Measurements from ENCODE around the gene OR52I2. TPM values are rescaled to one million over a fixed set of nuclear protein-coding genes. Genes with fewer than 3 reads are reported as not detected.

The OR52I2 gene
- total RNA-seq, 1 donor from 2014 or later = not detected

DNA sequence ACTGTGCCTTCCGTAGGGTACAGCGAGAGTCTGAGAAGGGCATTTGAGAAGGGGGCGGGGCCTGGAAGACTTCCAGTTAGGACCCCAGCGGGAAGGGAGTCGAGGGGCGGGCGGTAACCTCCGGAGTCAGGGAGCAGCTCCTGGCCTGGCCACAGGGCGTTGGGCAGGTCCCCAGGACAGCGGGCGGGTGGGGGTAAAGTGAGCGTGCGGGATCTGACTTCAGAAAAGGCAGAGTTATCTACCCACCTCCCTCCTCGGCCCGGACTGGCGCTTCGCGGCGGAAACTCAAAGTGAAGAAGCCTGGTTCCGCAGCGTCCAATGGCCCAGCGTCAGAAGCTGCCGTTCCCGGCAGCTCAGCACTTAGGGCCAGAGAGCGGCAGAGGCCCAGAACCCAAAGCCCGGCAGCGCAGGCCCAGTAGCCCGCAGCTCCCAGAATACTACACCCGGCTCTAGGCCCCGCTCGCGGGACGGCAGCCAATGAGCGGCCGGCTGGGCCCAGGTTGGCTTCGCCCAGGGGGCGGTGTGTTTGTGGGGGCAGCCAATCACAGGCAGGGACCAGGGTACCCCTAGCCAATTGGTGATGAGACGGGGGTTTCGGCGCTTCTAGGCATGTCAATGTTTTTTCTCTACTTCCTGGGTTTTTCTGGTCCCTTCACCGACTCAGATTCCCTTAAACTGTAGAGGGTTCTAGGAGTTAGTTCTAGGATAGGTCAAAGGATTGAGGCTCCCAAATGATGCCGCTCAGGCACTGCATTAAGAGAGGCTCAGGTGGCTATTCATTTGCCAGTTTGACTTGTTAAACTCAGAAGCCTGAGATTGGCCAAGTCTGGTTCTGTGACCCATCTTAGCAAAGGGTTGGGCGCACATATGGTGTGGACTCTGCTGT, 26.5 kb downstream of the OR52I2 start, which contains the start of gene TRIM68:
TSS of gene TRIM68 (minus strand) at position 451 of the 886 bp plus-strand sequence. CDS start 2,727 bp downstream, outside the sequence.
- DNase-seq (ENCODE audit: low read depth in 2 of 2) = peak; percentile 78 to 93

DNA sequence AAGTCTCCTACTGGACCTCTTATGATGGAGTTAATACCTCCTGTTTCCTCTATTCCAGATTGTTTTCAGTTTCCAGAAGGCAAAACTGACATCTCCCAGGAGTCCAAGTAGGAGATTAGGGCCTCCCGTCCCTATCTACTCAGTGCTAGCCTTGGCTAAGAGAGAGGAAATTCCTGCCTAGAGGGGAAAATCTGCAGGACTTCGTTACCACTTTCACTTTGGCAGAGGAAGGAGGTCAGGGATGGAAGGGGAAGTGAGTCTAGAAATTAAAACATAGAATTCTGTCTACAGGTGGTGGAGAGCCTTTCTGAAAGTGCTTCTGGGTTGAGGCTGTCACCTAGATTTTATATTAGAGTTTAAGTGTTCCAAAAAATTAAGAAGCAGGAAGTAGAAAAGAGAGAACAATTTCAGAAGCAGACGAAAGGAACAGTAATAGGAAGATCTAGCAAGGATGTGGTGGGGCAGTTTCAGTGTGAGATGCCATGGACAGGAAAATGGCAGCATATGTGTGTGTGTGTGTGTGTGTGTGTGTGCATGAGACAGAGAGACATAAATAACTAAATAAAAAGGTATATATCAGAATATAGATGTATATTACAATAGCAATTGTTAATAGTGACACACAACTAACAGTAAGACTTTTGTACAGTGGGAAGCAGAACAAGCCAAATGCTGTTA, 28.9 kb downstream of the OR52I2 start:
- no peak for DNase-seq (ENCODE audit: low read depth in 2 of 2)

DNA sequence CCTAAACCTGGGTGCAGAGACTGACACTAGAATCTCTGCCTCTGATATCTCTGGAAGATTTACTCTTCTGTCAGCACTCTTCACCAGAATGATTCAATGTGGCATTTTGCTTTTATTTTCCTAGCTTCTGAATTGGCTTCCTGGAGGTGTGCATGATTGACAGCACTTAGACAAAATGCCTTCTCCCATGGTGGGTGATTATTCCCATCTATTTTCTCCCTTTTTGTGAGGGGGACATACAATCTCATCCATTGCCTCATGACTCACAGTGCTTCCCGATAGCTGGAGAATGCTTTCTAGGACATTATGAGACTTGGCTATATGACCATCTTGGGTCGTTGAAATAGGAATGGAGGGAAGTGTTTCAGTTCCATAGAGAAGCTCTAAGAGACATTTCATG, 30.4 kb downstream of the OR52I2 start:
- DNase-seq (ENCODE audit: low read depth in 2 of 2) = no peak

DNA sequence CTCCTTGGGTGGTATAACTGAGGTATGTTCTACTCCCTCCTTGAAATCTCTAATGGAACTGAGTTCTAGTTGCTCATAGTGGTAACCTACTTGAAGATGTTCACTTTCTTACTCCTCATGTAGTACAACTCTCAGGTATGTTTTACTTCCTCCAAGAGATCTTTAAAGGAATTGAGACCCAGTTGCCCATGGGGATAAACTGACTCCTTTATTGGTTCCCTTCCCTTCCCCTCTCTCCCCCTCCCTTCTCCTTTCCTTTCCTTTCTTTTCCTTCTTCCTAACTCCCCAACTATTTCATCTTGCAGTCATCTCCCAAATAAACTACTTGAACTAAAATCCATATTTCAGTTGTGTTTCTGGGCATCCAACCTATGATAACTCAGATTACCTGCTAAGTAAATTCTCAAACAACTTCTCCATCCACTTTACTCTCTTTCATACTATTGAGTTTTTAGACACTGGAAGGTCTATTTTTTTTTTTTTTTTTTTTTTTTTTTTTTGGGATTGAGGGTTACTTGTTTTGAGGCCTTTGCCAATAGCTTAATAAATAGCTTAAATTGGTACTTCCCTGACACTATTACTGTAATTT, 34.4 kb downstream of the OR52I2 start:
- no peak for DNase-seq (ENCODE audit: low read depth in 2 of 2)

DNA sequence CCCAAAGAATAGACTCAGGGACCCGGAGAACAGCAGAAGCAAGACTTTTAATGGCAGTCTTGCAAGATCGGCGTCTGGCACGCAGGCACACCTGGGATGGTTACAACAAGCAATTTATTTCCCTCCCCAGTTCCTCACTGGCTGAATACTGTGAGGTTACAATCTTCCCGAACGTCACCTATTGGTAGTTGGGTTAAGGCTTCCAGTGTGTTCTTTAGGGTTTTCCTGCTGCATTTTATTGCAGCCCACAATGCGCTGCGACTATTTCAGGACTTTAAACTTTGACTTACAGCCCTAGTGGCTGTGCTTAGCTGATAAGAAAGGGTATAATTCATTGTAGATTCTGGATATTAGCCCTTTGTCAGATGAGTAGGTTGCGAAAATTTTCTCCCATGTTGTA, 38.0 kb downstream of the OR52I2 start:
- DNase-seq (ENCODE audit: low read depth in 2 of 2) = no peak

DNA sequence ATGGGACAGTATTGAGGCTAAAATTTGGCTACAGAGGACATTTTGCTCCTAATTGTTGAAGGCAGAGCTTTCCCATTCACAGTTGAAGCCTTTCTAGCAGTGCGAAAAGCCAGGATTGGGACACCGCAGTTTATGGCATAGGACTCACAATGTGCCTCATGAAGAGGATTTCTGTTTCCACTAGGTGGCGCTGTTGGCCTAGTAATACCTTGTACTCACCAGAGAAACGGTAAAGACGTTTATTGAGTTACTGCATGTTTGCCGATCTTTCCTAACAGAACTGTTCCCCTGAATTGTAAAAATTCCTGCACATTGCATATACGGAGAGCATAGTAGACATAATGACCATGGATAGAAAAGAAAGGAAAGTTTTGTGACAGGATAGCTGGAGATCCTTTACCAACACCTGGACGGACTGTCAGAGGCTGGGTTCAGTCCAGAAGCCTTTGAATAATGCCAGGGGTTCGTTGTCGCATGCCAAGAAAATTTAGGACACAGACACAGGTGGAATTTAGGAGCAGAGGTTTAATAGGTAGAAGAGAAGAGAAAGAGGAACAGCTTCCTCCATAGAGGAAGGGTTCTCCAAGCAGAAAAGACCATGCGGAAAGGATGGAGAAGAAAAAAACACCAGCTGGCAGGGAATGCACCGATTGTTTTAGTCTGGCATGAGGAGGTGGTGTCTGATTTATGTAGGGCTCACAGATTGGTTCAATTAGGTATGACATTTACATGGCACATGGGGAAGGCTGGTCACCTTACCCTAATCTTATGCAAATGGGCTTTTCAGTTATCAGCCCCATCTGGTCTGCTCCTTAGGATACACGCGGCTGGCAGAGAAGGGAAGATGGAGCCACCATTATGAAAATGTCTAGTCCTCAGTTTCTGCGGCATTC, 44.9 kb downstream of the OR52I2 start:
- peak; percentile 36 to 74 for DNase-seq (ENCODE audit: low read depth in 2 of 2)

DNA sequence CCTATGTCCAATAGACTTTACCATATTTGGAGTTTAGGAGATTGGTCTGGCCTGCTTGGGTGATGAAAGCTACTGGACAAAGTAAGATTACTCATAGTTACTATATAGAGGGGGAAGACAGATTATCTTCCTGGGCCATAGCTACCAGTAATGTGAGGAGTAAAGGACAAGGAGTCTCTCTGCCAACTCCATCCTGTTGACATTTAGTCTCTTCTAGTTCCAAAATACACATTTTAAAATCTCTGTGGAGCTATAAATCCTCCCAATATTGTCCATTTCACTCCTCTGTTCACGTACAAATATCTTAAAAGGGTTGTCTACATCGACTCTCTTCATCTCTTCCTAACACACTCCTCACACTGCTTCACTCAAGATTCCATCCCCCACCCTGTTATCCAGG, 54.6 kb downstream of the OR52I2 start:
- no peak for DNase-seq (ENCODE audit: low read depth in 2 of 2)

DNA sequence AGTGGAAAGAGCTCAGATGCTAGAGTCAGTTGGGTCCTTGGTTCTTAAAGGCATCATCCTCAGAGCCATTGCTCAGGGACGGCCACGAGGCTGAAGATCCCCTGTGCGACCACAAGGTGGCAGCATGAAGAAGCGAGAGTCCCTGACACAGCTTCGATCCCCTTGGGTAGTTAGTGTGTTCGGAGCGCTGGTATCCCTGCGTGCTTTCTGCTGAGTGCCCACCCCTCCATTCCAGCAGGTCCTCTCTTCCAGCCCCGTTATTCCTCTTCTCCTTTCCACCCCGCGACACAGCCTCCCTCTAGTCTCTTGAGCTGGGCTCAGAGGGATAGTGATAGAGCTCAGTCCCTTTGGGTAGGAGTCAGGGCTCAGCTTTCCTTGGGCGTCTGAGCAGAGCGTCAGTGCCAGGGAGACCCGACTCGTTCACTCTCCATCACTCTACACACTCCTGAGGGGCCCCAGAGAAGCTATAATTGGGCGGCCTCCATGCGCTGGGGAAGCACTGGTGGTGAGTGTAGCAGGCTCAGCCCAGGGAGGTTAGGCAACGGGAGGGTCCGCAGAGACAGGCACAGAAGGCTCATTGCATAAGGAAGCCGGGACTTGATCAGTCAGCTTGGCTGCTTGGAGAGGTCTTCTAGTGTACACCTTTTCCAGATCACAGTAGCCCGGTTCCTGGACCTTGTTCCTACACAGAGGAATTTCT, 55.6 kb downstream of the OR52I2 start, which contains the start of gene OR51D1:
TSS of gene OR51D1 (plus strand) at position 516 of the 700 bp plus-strand sequence. CDS start 2,314 bp downstream, outside the sequence.
- peak; percentile 18 to 61 for DNase-seq (ENCODE audit: low read depth in 2 of 2)

DNA sequence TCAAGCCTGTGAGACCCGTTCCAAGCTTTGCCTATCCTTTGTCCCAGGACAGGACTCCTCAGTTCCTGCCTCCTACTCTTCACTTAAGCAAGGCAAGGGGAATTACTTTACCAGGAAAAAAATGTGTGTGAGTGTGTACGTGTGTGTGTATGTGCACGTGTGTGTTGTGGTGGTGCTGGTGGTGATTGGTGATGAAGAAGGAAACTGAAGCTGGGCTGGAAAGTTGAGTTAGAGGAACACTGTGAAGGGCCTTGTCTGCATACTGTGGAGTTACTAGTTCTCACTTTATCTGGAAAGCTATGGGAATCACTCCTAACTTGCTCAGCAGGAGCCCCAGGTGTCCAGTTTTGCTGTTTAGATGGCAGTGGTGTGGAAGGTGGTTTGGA, 56.1 kb downstream of the OR52I2 start:
- no peak for DNase-seq (ENCODE audit: low read depth in 2 of 2)

DNA sequence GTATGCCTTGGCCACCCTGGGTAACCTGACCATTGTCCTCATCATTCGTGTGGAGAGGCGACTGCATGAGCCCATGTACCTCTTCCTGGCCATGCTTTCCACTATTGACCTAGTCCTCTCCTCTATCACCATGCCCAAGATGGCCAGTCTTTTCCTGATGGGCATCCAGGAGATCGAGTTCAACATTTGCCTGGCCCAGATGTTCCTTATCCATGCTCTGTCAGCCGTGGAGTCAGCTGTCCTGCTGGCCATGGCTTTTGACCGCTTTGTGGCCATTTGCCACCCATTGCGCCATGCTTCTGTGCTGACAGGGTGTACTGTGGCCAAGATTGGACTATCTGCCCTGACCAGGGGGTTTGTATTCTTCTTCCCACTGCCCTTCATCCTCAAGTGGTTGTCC, 58.4 kb downstream of the OR52I2 start:
- no peak for DNase-seq (ENCODE audit: low read depth in 2 of 2)

DNA sequence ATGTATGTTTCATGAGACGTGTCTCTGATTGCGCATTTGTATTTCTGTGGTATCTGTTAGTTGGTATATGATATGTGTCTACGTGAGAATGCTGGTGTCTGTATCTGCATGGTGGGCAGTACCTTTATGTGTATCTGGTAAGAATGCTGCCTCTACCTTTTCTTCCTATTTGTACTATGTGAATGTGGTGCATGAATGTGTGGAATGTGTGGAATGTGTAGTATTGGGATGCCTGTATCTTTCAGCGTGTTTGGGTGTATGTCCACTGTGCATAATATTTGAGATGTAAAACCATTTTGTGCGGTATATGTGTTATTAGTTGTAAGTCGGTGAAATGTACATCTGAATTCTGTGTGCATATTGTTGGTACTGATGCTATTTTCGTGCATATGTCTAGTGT, 60.0 kb downstream of the OR52I2 start:
- DNase-seq (ENCODE audit: low read depth in 2 of 2) = no peak

DNA sequence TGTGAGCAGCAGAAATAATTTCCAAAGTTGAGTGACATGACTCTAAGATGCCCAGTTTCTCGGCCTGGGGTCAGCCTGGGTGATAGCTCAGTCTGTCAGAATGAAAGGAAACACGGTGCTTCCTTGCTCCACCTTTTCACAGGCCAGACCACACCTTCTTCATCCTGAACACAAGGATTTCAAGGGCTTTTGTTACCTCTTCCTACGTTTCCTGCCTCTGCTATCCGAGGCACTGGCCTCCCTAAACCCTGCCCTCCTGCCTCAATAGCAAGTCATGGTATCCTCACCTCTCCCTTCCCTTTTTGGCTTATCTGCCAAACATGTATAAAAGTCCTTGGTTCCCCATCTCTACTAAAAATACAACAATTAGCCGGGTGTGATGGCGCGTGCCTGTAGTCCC, 60.5 kb downstream of the OR52I2 start:
- DNase-seq (ENCODE audit: low read depth in 2 of 2) = no peak

Other genes with a start within 250 kb of the OR52I2 start
- not detected in 2 replicates for gene OR52B4, start 213.4 kb upstream of the OR52I2 start, total RNA-seq
- 25.9 and 29.1 TPM in 2 replicates for gene TRIM21, start 188.0 kb upstream of the OR52I2 start, total RNA-seq
- not detected in 2 replicates for gene OR52K2, start 132.4 kb upstream of the OR52I2 start, total RNA-seq
- gene OR52K1, start 99.1 kb upstream of the OR52I2 start, total RNA-seq = not detected in 2 replicates
- gene OR52M1, start 36.6 kb upstream of the OR52I2 start, total RNA-seq = not detected in 2 replicates
- not detected in 2 replicates for gene OR52I1, start 12.3 kb downstream of the OR52I2 start, total RNA-seq
- gene TRIM68, start 26.5 kb downstream of the OR52I2 start, total RNA-seq = 7.4 and 10.1 TPM in 2 replicates
- gene OR51D1, start 55.7 kb downstream of the OR52I2 start, total RNA-seq = not detected in 2 replicates
- gene OR51E1, start 62.2 kb downstream of the OR52I2 start, total RNA-seq = not detected in 2 replicates
- not detected in 2 replicates for gene OR51E2, start 116.1 kb downstream of the OR52I2 start, total RNA-seq
- not detected in 2 replicates for gene MMP26, start 123.0 kb downstream of the OR52I2 start, total RNA-seq
- gene OR51F1, start 188.2 kb downstream of the OR52I2 start, total RNA-seq = not detected in 2 replicates
- gene OR52R1, start 222.6 kb downstream of the OR52I2 start, total RNA-seq = not detected in 2 replicates
- gene OR51F2, start 239.6 kb downstream of the OR52I2 start, total RNA-seq = not detected in 2 replicates

Data from dermis microvascular lymphatic vessel endothelial cell (primary cell).